Body of pancreas (tissue), 4 donors: Measurements from ENCODE around the gene NOL9. TPM values are rescaled to one million over a fixed set of nuclear protein-coding genes. Genes with fewer than 3 reads are reported as not detected.
A peak's percentile ranks its signal among the peaks of the same experiment; 100 is the strongest.

Source experiments
- ATAC-seq: fragments of 150-250 bp; one replicate; pipeline ENCODE4 v1.9.1; 2016
- DNase-seq, 4 donors: peaks; one replicate each; pipeline ENCODE4 v3.0.0-alpha.2; 2019
- H3K27ac ChIP-seq, 4 donors: fragments of 200-600 bp; sonication (generic); 1 replicate in 3 of 4; 2 replicates in 1 of 4; pipeline versions ENCODE4 v1.5.1 to v1.6.1; 2016 to 2019; ENCODE audit warnings: mild to moderate bottlenecking in 1 of 4, mixed read lengths in 1 of 4, moderate library complexity in 1 of 4
- H3K27me3 ChIP-seq, 2 donors: fragments of 200-600 bp; sonication (generic); one replicate each; pipeline ENCODE4 v1.6.0; 2016; ENCODE audit warnings: mild to moderate bottlenecking in 1 of 2
- H3K36me3 ChIP-seq, 2 donors: fragments of 200-600 bp; sonication (generic); replicated peaks in 1 of 2; 2 replicates each; pipeline ENCODE4 v1.5.1; 2016; ENCODE audit warnings: low read depth in 2 of 2; ENCODE audit not compliant: insufficient read depth in 1 of 2
- H3K4me1 ChIP-seq: fragments of 200-600 bp; sonication (generic); one replicate; pipeline ENCODE4 v1.6.0; 2016
- H3K4me3 ChIP-seq, 2 donors: fragments of 200-600 bp; sonication (generic); 1 replicate in 1 of 2; 2 replicates in 1 of 2; pipeline ENCODE4 v1.5.1; 2016 to 2019
- H3K9me3 ChIP-seq, 3 donors: fragments of 200-600 bp; sonication (generic); 1 replicate in 2 of 3; 2 replicates in 1 of 3; pipeline ENCODE4 v1.5.1; 2016
- POLR2A ChIP-seq, 3 donors: fragments of 450-650 bp; IDR thresholded peaks; one replicate each; pipeline ENCODE4 v1.6.1; 2016; ENCODE audit warnings: antibody characterized with exemption in 3 of 3, mild to moderate bottlenecking in 2 of 3
- WGBS, 2 donors: methylation state at CpG; one replicate each; pipeline ENCODE4 v1.1.5; 2017; 5-methylcytosine and 5-hydroxymethylcytosine counted together
- intact Hi-C: fragments of 100-400 bp; cut with DNase I; formaldehyde crosslinking; loops from one replicate; pipeline ENCODE4 v1.15.1; 2023
- total RNA-seq, 2 donors: library from RNA; depleted of rRNA; stranded (reverse); fragments of >200 nt; gene quantifications; one replicate each; pipeline ENCODE4 v1.1.0, GENCODE V29; 2016
- TF ChIP-seq, protein P1 (sequence below), 7 experiments: fragments of 450-650 bp in 4 of 7; fragments of 200-600 bp in 3 of 7; sonication (generic) in 3 of 7; IDR thresholded peaks; one replicate each; pipeline ENCODE4 v1.5.1; 2016 to 2019; ENCODE audit warnings: antibody characterized with exemption in 7 of 7

Gene NOL9
- total RNA-seq, 2 donors from 2014 or later = 13.7 to 27.4 TPM

DNA sequence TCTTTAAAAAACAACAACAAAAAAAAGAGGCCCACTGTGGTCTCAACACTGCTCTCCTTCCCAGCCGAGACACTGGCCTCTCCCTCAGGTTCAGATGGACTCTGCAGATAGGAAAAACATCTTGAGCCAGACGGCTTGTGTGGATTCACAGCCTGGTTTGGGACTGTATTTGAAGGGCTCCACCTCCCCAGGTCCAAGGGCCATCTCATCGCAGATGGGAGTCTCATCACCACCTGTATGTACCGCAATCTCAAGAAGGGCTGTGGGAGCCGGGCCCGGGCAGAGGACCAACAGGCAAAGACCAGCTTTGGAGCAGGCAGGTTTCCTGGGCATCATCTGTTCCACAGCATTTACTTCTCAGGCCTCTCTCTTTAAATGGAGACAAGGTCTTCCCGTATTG, 35.7 kb upstream of the NOL9 start:
- Histone ChIP-seq H3K4me3 (no peak overlapping the region), H3K9me3 (no peaks in the 10 kb centered on the region), H3K27ac (no peak overlapping the region), H3K27me3 (no peaks in the 10 kb centered on the region), H3K4me1 (peaks cover 29% of the 10 kb centered on the region), H3K36me3 (peaks cover 10 to 31% of the 10 kb centered on the region in 2 donors)
- WGBS, 2 donors = 81 to 82% methylated on average over 4 to 7 of the region's 7 CpGs
- TF ChIP-seq, protein P1, sequence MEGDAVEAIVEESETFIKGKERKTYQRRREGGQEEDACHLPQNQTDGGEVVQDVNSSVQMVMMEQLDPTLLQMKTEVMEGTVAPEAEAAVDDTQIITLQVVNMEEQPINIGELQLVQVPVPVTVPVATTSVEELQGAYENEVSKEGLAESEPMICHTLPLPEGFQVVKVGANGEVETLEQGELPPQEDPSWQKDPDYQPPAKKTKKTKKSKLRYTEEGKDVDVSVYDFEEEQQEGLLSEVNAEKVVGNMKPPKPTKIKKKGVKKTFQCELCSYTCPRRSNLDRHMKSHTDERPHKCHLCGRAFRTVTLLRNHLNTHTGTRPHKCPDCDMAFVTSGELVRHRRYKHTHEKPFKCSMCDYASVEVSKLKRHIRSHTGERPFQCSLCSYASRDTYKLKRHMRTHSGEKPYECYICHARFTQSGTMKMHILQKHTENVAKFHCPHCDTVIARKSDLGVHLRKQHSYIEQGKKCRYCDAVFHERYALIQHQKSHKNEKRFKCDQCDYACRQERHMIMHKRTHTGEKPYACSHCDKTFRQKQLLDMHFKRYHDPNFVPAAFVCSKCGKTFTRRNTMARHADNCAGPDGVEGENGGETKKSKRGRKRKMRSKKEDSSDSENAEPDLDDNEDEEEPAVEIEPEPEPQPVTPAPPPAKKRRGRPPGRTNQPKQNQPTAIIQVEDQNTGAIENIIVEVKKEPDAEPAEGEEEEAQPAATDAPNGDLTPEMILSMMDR (IDR thresholded peaks at IDR 0.05) = no peak
- TF ChIP-seq POLR2A (IDR thresholded peaks at IDR 0.05) = no peak
- ATAC-seq (no peak), DNase-seq (no peak)
- intact Hi-C loops = no loop called here

DNA sequence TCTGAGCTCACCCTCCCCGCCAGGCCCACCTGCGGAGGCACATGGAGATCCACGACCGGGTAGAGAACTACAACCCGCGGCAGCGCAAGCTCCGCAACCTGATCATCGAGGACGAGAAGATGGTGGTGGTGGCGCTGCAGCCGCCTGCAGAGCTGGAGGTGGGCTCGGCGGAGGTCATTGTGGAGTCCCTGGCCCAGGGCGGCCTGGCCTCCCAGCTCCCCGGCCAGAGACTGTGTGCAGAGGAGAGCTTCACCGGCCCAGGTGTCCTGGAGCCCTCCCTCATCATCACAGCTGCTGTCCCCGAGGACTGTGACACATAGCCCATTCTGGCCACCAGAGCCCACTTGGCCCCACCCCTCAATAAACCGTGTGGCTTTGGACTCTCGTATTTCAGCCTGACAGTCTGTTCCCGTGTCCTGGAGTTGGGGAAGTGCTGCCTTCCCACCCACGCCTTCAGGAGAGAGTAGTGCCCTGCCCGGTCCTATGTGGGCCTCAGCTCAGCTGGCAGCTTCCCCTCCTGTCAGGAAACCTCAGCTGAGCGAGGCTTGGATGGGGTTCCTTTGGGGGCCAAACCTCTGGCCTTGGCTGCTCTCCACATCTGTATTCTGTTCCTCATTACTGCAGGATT, 34.7 kb upstream of the NOL9 start:
- 83 to 94% methylated on average over 3 to 15 of the region's 24 CpGs for WGBS, 2 donors
- Histone ChIP-seq H3K27me3 (no peaks in the 10 kb centered on the region), H3K36me3 (peaks cover 7 to 26% of the 10 kb centered on the region in 2 donors), H3K27ac (peak overlapping the region in 1 of 4 donors; percentile 20), H3K9me3 (no peaks in the 10 kb centered on the region), H3K4me1 (peaks cover 29% of the 10 kb centered on the region), H3K4me3 (no peak overlapping the region)
- DNase-seq (no peak), ATAC-seq (no peak)
- intact Hi-C loops = no loop called here
- TF ChIP-seq, protein P1 (IDR thresholded peaks at IDR 0.05) = no peak
- no peak for TF ChIP-seq POLR2A (IDR thresholded peaks at IDR 0.05)

DNA sequence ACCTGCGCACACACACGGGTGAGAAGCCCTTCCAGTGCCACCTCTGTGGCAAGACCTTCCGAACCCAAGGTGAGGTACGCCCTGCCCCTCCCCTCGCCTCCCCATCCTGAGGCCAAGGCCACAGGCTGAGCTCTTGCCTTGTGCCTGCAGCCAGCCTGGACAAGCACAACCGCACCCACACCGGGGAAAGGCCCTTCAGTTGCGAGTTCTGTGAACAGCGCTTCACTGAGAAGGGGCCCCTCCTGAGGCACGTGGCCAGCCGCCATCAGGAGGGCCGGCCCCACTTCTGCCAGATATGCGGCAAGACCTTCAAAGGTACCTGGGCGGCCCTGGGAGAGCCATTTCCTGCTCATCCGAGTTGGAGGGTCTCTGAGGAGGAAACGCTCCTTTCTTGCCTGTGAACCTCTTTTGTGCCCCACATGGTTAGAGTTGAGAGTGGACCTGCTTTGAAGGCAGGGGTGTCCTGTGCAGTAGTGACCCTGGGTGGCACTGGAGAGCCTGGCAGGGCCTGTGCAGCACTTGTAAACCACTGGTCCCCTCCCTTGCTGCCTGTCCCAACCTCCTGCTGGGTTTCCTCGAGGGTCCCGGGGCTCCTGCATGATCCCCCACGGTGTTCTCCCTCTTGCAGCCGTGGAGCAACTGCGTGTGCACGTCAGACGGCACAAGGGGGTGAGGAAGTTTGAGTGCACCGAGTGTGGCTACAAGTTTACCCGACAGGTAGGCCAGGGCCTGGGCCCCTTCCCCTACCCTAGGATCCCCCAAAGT, 34.0 kb upstream of the NOL9 start:
- H3K27ac ChIP-seq = peak overlapping the region in 1 of 4 donors; percentile 42
- TF ChIP-seq, protein P1 (IDR thresholded peaks at IDR 0.05) = no peak
- no peak for TF ChIP-seq POLR2A (IDR thresholded peaks at IDR 0.05)
- H3K36me3 ChIP-seq = peaks cover under 1 to 19% of the 10 kb centered on the region in 2 donors
- peaks cover 30% of the 10 kb centered on the region for H3K4me1 ChIP-seq
- peak in 1 of 4 donors; percentile 41 for DNase-seq
- no peak for ATAC-seq
- intact Hi-C loops = no loop called here
- no peaks in the 10 kb centered on the region for H3K27me3 ChIP-seq
- H3K9me3 ChIP-seq = no peaks in the 10 kb centered on the region
- 66% methylated on average over 12 to 24 of the region's 25 CpGs for WGBS, 2 donors
- H3K4me3 ChIP-seq = no peak overlapping the region

DNA sequence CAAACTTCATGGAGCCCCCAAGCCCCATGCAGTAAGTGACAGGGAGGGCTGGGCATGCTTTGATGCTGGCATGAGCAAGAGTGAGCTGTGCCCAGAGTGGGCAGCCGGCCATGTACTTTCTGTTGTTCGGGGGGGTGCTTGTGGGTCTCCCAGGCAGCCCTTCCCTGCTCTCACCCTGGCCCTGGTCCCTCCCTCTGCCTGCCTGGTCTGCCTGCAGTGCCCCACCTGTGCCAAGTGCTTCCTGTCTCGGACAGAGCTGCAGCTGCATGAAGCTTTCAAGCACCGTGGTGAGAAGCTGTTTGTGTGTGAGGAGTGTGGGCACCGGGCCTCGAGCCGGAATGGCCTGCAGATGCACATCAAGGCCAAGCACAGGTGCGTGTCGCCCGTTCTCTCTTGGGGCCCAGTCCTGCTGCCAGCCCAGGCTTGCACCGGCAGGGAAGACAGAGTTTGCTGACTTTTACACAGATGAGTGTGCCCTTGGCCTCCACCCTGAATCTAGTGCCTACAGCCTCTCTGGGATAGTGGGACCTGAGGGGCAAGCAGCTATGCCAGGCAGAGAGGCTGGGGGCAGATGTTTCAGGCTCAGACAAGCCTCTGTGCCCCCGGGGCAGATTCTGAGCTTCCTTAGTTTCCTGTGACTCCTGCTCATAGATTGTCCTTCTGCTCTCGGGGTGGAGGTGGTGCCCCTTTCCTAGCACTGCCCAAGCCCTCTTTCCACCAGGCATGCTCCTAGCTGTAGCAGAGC, 33.1 kb upstream of the NOL9 start:
- peak in 1 of 3 donors; percentile 12 for TF ChIP-seq POLR2A (IDR thresholded peaks at IDR 0.05)
- TF ChIP-seq, protein P1 (IDR thresholded peaks at IDR 0.05) = no peak
- no peaks in the 10 kb centered on the region for H3K27me3 ChIP-seq
- H3K36me3 ChIP-seq = peaks cover 0 to 11% of the 10 kb centered on the region in 2 donors
- peak; percentile 31 for ATAC-seq
- H3K27ac ChIP-seq = peak overlapping the region in 1 of 4 donors; percentile 42
- H3K4me3 ChIP-seq = no peak overlapping the region
- H3K9me3 ChIP-seq = no peaks in the 10 kb centered on the region
- 31 to 50% methylated on average over 3 to 12 of the region's 13 CpGs for WGBS, 2 donors
- peaks cover 39% of the 10 kb centered on the region for H3K4me1 ChIP-seq
- DNase-seq = peak in 3 of 4 donors; percentile 59 to 70 (median 64)
- intact Hi-C loops = no loop called here
